ENCODE data around the gene C1QTNF6.

C1QTNF6 gene

DNA sequence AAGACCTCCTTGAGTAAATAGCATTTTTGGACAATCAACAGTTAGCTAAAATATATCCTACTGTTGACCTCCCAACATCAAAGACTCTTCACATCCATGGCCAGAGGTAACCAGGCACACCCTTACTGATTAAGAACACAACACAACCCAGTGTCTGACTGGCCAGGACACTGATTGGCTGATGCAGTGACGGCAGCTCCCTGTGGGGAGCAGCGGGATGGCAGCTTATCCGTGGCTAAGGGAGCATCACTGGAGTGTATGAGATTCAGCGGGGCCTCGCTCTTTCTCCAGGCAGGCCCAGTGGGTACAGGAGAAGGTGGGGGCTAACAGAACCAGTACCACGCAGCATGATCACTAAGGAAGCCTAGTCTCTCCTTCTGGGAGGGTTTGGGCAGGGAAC lies 28.0 kb downstream of the C1QTNF6 start:
- DNase-seq = no peak

DNA sequence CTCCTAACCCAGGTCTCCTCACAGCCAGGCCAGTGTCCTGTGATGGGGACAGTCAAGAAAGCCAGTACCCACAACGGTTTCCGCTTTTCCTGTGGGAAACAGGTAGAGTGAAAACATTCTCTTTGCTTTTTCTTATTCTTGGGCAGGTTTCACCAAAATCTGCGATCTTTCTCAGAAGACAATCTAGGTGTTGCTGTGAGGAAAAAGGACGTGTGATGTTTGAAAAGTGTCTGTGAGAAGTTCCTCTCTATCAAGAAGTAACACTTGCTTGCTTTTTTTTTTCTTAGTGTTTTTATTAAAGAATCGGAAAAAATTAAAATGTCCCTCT lies 29.1 kb downstream of the C1QTNF6 start:
- no peak for DNase-seq

DNA sequence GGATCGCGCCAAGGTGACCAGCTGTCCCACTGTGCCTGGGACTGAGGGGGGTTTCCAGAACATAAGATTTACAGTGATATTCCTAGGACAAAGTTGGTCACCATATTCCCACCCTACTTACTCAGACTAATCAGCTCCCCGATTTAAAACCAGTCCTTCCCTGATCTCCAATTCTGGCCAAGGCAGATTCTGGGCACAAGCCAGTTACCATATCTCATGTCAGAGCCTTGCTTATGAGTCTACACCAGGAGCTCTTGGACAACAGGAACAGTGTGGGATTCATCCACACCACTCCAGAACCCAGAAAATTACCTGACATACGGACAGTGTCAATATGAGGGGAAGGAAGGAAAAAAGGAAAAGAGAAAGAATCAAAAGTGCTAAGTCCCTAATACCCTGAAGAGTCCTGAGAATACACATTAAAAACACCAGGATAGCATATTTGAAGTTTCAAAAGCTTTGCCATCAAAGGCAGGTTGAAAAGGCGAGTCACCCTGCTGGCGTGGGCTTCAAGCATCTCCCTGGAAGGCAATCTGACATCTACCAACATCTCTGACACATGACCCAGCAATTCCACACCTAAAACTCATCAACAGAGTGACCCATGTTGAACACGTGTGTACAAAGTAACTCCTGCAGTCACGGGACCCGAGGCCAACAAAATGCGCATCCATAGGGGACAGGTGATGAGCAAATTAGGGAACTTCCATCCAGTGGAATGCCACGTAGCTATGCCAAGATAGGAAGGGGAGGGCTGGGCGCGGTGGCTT lies 30.3 kb downstream of the C1QTNF6 start:
- no peak for DNase-seq

GRCh38 chr22:37156686-37157435 lies 31.2 kb downstream of the C1QTNF6 start:
- DNase-seq = no peak

DNA sequence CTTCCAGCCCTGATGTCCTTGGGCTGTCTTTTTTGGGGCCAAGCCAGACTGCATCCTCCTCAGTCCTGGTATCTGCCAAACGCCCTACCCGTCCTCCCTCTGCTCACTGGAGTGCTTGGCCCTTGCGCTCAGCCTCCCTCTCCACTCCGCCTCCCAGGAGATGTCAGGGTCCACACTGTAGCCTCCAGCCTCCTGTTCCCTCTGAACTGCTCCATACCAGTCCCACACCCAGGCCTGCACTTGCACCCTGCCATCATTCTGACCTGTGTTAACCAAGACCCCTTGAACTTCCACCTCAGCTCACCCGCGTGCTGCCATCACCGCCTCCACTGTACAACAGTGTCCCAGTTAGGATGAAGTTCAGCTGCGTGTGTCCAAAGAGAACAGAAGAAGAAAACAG lies 32.1 kb downstream of the C1QTNF6 start:
- DNase-seq = no peak

DNA sequence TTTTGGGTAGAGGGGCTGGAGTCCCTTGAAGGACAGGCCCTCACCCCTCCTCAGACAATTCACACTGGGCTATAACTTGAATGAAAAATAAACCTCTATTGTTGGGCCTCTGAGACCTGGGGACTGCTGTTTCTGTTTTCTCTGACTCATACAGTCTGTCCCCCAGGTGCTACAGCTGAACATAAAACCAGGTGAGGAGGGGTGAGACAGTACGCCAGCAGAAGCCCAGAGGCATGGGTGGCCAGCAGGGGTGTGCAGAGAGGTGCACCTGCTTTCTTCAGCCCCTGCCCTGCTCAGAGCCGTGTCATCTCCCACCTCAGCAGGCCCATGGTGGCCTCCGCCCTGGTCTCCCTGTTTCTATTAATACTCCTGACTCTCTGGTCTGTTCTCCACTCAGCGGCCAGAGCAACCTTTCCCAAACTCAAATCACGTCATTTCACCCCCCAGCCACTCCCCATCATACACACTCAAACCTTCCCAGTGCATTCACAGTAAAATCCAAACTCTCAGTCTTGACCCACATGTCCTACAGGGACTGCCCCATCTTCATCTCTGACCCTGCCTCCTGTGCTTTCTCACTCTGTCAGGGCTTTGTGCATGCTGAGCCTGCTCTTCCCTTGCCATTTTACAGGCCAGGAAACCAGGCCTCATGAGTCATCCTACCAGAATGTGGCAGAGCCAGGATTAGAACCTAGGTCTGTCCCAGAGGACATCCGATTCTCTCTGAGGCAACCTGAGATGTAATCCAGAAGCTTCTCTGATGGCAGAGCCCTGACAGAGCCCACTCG lies 32.9 kb downstream of the C1QTNF6 start:
- no peak for DNase-seq

DNA sequence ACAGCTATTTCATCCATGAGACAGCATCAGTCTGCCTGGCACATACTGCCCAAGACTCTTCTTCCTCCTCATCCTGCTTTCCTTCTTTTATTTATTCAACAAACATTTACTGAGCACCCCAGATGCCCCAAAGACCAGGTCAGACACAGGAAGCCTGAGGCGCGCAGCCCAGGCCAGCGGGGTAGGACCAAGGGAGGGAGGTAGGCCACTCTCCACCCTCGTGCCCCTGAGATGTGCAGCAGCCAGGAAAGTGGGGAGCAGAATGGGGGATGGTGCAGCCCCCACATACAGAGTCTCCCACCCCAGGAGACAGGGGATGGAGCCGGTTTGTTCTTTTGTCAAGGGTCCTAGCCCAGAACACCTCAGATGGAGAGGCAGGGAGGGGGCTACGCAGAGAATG lies 34.1 kb downstream of the C1QTNF6 start:
- DNase-seq = no peak

DNA sequence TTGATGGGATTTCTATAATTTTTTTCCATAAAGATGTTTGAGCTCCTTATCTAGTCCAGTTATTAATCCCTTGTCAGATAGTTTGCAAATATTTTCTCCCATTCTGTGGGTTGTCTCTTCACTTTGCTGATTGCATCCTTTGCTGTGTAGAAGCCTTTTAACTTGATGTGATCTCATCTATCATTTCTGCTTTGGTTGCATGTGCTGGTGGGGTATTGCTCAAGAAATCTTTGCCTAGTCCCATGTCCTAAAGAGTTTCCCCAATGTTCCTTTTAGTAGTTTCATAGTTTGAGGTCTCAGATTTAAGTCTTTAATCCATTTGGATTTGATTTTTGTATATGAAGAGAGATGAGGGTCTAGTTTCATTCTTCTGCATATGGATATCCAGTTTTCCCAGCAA lies 36.6 kb downstream of the C1QTNF6 start:
- DNase-seq = no peak

- DNase-seq = no peak
Measured at GRCh38 chr22:37150701-37151100, 37.3 kb downstream of the C1QTNF6 start.

GRCh38 chr22:37148742-37149665 lies 39.0 kb downstream of the C1QTNF6 start:
- no peak for DNase-seq

DNA sequence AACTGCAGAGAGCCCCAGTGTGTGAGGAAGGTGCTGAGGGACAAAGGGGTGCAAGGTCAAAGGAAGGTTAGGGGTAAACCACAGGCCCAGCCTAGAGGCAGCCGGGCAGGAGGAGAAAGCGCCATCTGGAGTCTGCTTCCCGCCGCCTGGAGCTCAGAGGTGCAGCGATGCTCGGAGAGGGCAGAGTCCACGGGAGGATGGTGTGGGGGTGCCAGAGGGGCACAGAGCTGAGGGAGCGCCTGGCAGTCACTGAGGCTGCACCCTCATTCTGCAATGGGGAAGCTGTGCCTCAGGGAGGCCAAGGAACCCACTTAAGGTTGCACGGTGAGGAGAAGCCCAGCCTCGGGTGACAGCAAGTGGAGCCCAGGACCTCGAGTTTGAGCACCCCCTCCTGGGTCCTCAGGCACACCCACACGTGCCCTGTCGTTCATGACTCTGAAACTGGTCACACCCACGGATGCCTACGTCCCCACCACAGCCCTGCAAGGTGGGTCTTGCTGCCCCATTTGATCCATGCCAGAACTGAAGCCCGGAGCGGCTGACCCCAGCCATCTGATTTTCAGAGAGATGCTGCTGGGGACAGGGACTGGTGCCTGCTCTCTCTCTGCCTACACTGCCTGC lies 39.9 kb downstream of the C1QTNF6 start:
- DNase-seq = no peak

DNA sequence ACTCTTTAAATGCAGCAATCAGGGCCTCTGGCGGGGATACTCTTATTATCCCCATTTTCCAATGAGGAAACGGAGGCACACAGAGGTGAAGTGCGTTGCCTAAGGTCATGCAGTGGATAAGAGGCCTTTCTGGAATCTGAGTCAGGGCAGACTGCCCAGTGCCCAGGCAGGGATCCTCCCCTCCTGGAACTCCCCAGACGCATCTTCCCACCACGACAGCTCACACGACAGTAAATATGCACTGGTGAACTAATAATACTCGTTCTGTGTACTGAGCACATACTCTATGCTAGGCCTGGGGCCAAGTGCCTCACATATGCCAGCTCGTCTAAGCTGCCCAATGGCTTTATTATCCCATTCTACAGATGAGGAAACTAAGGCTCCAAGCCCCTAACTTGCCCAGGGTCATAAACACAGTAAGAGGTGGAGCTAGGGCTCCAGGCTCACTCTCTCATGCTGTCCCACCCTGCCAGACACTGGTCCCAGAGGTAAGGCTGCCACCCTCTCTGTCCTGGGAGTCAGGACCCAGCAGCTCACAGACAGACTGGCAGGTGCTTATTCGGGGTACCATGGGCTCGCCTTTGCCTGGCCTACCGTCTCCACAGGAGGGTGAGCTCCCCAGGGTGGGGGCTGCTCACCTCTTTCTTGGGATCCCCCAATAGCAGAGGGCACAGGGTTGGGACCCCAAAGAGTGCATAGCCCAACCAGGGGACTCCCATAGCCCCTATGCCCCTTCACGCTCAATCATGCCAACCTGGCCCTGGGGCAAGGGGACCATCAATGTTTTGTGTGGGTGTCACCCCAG lies 40.7 kb downstream of the C1QTNF6 start:
- DNase-seq = no peak

DNA sequence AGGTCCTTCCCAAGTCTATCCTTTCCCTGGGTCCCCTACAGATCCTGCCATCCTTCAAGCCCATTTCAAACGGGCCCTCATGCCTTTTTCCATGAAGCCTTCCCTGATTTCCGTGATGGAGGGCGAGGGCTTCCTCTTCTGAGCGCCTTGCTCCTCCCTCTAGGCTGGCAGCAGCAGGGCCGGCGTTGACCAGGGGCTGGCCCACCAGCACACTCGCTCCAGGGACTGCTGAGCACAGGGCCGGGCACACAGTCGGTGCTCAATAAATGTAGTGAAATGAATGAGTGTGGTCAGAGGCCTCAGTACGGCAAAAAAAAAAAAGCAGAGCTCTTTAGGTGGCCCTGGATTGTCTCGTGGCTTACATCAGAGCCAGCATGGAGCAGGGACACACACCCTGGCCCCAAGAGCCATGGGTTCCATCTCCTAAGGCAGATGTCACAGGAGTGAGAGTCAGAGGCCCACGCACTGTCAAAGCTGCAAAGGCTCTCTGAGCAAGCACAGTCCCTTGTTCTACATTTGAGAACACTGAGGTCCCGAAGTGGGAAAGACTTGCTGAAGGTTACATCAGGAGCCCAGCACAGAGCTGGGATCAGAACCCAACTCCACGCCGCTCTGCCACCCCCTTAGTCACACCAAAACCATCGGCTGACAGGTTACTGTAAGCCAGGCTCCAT lies 41.4 kb downstream of the C1QTNF6 start:
- no peak for DNase-seq

GRCh38 chr22:37146051-37146385 lies 42.0 kb downstream of the C1QTNF6 start:
- DNase-seq = no peak

GRCh38 chr22:37145180-37146050 lies 42.6 kb downstream of the C1QTNF6 start:
- DNase-seq = no peak

- no peak for DNase-seq
Measured at GRCh38 chr22:37144180-37144554, 43.9 kb downstream of the C1QTNF6 start.

GRCh38 chr22:37141971-37142370 lies 46.1 kb downstream of the C1QTNF6 start:
- DNase-seq = no peak

DNA sequence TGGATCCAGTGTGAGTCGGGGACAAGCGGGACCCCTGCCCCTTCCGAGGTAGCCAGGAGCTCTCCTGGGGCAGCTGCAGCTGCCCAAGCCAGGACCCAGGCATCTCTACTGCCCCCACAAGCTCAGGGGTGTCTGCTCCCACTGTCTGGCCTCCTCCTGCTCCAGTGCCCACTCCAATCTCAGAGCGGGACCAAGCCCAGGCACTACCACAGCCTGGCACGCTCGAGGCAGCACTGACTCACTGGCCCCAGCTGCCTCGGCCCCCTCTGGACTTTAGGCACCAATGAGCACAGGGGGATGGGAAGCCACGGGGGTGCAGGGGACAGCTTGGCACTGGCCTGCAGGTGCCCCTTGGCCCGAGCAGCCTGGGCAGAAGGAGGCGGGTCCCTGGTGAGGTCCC lies 46.6 kb downstream of the C1QTNF6 start:
- no peak for DNase-seq

- DNase-seq = no peak
Measured at GRCh38 chr22:37140686-37141323, 47.2 kb downstream of the C1QTNF6 start.
